ENCODE results near the gene CDH4. TPM values are rescaled to one million over a fixed set of nuclear protein-coding genes. Genes with fewer than 3 reads are reported as not detected.
"Not testable (repeated sequence)": the region's sequence is repeated elsewhere in the genome, so short reads cannot be mapped to it uniquely, and the experiment has no call there.

Gene CDH4
- total RNA-seq, 1 donor from 2014 or later, result 0.08 TPM

DNA sequence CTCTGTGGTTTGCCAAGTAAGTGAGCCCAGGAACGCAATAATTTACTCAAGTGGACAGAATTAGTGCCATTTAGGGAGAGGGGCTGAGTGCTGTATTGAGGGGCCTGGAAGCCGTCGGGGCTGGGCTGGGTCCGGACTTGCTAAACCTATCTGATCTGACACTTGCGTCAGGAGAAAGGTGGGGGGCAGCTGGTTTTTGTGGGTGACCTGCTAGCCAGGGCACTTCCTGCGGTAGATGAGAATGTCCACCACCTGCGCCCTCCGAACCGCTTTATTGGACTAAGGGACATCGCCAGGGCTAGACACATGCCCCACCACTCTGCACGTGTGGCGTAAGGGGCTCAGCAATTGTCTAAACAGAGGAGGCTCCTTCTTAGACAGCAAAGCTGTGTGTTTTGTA, 139.1 kb downstream of the CDH4 start:
- ATAC-seq, result no peak
- no peak for DNase-seq (ENCODE audit: missing footprints)
- intact Hi-C loops (cut with DNase I), result no loop called here

DNA sequence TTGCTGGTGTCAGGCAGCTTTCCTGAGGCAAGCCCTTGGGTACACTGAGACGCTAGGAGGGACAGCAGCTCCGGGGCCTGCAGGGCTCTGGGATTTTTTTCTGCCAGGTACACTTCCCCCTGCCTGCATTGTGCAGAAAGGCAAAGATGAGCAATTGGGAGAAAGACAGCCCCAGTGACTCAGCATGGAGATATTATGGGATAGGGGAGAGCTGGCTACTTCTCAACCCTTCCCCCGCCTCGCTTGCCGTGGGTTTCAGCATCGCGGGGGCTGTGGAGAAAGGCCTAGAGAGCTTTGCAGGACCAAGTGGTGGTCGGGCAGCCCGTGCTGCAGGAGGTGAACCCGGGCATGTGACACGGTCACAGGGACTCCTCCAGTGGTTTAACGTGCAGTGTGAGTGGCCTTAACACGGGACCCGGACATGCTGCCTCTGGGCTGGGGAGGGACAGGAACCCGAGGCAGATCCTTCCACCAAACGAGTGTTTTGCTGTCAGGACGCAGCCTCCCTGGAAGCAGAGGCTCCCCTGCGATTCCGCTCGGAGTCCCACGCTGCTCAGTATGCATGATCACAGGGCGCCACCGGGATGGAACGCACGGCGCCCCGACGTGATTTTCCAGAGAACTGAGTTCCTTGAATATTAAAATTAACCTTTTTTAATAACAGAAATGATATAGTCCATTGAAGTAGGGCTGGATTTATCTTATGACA, 139.9 kb downstream of the CDH4 start:
- intact Hi-C loops (cut with DNase I), result no loop called here
- ATAC-seq (no peak), DNase-seq (ENCODE audit: missing footprints) (no peak)

DNA sequence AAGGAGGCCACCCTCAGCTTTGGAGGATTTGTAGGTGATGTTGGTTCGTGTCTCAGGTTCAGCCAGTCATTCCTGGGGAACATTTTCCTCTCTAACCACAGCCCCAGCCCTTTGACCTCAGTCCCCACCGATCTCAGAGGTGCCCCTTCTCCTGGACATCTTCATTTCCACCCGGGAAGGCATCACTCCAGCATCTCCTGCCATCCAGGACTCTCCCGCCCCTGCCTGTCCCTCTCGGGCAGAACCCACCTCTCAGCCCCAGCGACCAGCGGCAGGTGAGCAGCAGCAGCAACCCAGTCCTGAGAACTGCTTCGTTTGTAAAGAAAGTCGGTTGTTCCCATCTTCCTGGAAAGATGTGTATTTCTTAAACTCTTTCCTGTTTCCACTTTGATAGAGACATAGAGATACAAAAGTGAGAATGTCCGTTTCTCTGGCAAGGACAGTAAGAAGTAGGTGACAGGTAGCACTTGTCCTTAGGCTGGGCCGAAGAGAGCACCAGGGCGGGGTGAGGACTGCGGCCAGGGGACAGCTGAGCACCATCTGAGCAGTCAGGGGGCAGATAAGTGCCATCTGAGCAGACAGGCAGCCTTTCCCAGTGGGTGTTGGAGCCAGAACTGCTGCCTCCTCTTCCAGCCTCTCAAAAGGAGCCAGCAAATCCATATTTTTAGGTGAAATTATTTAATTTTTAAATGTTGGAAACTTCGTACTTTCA, 142.2 kb downstream of the CDH4 start:
- no peak for ATAC-seq
- intact Hi-C loops (cut with DNase I), result no loop called here

DNA sequence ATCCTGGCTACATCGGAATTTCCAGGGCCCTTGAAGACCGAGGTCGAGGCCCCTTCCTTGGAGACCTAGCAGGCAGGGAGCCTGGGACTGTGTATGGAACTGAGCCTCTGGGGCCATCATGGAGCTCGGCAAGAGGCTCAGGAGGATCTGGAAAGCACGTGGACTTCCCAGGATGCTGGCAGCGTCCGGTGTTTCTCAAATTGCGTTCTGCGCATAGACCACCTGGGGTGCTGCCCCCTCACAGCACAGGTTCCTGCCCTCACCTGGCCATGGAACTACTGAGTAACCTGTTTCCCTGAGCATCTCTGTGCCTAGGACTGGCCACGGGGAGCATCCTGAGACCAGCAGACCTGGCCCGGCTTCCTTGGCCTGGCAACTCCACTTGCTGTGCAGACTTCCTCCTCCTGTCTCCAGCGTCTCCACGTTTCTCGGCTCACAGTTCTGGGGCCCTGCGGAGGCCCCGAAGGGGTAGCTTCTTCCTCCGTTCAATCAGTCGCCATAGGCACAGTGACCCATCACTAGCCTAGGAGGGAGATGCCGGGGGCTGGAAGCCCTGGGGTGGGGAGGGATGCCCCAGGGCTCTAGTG, 144.3 kb downstream of the CDH4 start:
- intact Hi-C loops (cut with DNase I), result no loop called here
- no peak for DNase-seq (ENCODE audit: missing footprints)
- ATAC-seq, result no peak

More for the DNA sequence above, 142.2 kb downstream of the CDH4 start:
- DNase-seq (ENCODE audit: missing footprints), result no peak

DNA sequence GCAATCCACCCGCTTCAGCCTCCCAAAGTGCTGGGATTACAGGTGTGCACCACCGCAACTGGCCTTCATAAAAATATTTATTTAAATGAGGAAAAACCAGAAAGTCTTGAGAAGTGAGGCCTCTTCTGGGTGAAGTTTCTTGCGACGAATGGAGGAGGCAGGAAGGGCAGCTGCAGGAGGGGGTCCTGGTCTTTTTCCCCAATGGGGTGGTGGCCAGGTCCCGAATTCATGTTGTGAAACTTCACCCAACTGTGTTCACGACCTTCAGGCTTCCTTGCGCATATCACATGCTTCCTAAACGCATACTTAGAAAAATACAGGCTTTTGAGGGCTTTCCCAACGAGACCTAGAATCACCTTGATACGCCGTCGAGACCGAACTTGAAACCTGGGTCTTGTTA, 145.1 kb downstream of the CDH4 start:
- intact Hi-C loops (cut with DNase I), result no loop called here
- ATAC-seq (no peak), DNase-seq (ENCODE audit: missing footprints) (no peak)

DNA sequence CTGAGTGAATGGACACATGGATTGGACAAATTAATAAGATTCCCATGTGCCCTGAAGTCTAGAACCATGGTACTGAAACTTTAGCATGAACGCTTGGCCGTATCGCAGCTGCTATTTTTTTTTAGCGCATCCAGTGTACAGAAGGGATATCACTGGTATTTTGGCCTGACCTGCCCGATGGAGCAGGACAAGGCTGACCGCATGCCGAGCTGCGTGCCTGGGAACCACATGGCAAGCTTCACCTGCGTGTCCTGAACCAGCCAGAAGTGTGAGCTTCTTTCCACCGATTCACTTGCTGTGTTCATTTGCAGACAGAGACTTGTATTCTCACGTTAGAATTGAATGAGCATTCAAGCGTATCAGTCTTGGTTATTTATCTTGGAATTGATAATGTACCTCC, 145.7 kb downstream of the CDH4 start:
- DNase-seq (ENCODE audit: missing footprints) (no peak), ATAC-seq (no peak)
- intact Hi-C loops (cut with DNase I), result no loop called here

DNA sequence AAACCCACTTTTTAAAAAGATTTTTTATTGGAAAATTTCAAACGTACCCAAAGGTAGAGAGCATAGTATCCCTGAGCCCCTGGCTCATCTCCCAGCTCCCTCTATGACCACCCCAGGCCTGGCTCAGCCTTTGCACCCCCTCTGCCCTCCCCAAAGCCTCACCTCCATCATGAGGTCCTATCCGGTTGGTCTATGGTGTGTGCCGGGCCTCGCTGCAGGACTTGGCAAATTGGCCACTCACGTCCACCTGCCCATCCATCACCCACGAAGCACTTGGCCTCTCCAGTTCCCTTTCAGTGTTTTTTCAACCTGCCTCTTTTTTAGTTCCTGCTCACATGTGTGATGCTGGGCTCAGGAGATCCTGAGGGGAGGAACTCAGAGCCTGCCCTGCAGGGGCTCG, 147.4 kb downstream of the CDH4 start:
- DNase-seq (ENCODE audit: missing footprints) (no peak), ATAC-seq (no peak)
- intact Hi-C loops (cut with DNase I), result no loop called here

DNA sequence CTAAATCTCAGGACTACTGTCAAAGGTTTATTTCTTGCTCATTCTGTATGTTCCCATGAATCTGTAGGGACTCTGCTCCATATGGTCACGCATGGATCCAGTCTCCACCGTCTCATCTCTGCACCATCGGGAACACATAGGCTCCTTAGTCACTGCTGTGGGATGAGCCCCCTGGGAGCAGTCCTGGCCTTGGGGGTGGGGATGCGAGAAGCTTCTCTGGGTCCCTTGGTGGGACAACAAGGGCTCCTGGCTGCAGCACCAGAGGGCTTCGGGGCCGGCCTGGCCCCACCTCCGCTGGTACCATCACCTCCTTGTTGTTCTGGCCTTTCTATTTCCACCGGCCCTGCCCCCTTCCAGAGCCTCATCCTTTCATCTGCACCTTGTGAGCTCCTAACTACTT, 148.4 kb downstream of the CDH4 start:
- ATAC-seq (no peak), DNase-seq (ENCODE audit: missing footprints) (no peak)
- intact Hi-C loops (cut with DNase I), result no loop called here

DNA sequence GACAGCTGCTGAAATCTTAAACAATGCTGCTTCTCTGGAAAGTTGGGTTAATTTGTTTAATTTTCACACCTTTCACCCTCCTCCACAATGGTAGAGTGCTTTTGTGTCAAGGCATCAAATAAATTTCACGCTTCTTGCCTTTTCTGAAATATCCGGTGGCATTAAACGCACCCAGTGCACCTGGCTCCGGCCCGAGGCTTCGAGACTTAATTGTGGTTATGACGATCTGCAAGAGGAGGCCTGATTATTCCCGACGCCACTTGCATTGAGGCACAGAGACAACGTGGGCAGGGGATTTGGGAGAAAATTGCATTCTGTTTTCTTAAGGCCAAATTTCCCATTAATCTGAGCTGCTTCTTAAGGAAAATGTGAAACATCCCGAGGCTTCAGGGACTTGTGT, 152.2 kb downstream of the CDH4 start:
- DNase-seq (ENCODE audit: missing footprints), result no peak
- intact Hi-C loops (cut with DNase I), result no loop called here
- no peak for ATAC-seq

DNA sequence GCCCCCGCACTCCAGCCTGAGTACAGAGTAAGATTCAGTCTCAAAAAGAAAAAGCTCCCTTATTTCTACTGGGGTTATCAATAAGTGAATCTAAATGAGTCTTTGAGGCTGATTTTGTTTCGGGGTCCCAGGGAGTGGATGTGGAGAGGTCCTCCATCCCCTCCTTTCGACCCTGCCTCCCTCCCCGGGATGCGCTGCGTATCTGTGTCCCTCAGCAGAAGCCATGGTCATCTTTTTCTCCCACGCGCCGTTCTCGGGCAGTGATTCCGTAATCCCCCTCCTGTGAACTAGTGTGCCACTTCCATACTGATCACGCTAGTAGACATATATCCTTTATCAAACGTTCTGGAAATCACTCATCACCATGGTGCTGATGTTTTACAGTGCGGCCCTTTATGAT, 152.9 kb downstream of the CDH4 start:
- intact Hi-C loops (cut with DNase I), result no loop called here
- ATAC-seq (no peak), DNase-seq (ENCODE audit: missing footprints) (no peak)

DNA sequence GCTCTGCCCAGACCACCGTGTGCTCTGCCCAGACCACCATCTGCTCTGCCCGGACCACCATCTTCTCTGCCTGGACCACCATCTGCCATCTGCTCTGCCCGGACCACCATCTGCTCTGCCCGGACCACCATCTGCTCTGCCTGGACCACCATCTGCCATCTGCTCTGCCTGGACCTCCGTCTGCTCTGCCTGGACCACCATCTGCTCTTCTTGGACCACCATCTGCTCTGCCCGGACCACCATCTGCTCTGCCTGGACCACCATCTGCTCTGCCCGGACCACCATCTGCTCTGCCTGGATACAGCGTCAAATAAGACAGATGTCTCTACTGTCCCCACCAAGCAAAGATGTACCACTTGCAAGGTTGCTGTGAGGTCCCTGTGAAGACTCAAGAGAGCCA, 154.7 kb downstream of the CDH4 start:
- DNase-seq (ENCODE audit: missing footprints); ATAC-seq; intact Hi-C loops (cut with DNase I): not testable (repeated sequence)

DNA sequence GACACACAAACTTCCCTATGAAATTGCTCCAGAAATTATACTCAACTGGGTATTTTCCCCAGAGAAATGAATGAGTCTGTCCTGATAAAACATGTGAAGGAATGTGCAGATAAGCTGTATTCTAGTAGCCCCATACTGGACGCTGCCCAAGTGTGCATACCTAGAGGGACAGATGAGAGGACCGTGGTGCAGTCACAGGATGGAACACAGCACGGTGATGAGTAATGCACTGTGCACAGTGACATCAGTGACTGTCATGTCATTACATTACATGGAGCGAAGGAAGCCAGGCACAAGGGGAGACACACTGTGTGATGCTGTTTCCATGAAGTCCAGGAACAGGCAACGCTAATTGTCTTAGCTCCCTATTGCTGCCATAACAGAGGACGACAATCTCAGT, 155.5 kb downstream of the CDH4 start:
- ATAC-seq, result no peak
- intact Hi-C loops (cut with DNase I), result no loop called here

DNA sequence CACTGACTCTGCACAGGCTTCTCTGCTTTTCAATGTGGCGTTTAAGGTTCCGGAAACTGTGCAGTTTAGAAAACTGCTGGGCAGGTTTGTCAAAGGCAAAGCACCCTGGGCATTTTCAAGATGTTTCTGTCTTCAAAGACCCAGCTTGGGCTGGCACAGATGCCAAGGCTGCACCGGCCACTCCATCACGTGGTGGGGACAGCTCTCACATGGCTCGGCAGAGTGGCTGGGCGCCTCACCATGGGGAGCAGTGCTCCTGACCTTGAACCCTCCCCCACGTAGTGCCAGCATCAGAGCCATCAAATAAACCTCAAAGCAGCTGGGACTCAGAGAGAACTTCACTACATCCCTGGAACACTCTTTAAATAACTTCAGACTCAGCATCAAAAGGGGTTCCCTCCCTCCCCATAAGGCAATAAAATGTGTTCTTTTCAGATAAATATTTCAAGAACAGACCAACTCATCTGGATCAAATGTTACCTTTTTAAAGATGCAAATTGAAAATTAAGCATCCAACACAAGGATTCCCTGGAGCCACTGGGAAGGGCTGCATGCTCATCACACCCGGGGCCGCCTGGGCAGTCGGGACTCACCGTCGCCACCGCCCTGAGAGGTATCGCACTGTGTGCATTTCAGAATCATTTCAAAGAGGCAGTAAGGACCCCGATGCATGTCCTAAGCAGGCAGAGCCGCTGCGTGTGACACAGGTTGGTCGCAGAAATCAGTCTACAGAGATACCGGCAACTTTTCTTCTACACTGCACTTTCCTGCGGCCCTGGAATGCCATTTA, 157.1 kb downstream of the CDH4 start:
- ATAC-seq (no peak), DNase-seq (ENCODE audit: missing footprints) (no peak)
- intact Hi-C loops (cut with DNase I), result no loop called here

More for the DNA sequence above, 155.5 kb downstream of the CDH4 start:
- DNase-seq (ENCODE audit: missing footprints), result no peak

DNA sequence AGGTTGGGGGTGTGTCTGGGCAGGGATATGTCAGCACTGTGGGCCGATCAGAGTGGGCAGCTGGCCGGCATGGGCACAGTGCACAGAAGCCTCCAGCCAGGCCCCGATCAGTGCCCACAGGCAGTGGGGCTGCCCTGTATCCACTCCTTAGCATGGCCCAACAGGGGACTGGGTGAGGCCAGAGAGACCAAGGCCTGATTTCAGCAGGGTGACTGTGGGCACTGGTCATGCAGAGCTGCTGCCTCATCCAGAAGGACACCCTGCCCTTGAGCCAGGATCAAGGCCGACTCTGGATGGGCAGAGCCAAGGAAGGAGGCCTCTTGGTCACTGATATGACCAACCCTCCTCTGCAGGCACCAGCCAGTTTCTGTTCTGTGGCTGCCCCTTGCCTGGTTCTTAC, 159.7 kb downstream of the CDH4 start:
- intact Hi-C loops (cut with DNase I), result no loop called here
- ATAC-seq, result no peak
- DNase-seq (ENCODE audit: missing footprints), result no peak

DNA sequence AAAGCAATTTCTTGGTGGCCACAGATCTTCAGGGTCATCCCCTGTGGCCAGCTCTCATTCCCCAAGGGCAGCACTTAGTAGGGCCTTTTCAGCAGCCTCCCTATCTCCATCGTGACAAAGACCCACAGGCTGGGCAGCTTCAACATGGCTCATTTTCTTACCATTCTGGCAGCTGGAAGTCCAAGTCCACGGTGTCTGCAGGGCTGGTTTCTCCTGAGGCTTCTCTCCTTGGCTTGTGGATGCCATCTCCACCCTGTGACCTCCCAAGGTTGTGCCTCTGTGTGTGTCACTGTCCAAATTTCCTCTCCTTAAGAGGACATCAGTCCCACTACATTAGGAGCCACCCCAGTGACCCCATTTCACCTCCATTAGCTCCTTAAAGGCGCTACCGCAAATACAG, 161.7 kb downstream of the CDH4 start:
- ATAC-seq, result no peak
- intact Hi-C loops (cut with DNase I), result no loop called here

DNA sequence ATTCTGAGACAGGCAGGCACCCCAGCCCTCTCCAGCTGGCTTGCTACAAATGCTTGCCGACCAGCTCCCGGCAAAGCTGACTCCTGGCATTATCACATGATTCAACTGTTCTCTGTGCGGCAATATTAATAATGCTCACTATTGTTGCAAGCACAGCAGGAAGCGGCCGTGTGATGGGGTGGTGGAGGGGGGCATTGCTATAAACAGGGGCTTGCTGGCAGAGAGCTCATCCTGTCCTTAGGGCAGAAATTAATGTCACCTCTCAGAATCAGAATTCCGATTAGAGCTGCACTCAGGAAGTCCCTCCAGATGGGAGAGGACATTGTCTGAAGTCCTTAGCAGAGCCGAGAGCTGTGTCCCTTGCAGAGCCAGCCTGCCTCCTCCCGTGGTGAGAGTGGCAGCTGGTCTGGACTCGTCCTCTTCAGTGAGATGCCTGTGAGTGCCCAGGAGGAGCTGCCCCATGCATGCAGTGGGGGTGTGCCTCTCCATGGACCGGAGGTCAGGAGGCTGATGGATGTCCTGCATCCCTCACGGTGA, 162.5 kb downstream of the CDH4 start:
- intact Hi-C loops (cut with DNase I), result no loop called here
- DNase-seq (ENCODE audit: missing footprints) (no peak), ATAC-seq (no peak)

More for the DNA sequence above, 161.7 kb downstream of the CDH4 start:
- no peak for DNase-seq (ENCODE audit: missing footprints)

DNA sequence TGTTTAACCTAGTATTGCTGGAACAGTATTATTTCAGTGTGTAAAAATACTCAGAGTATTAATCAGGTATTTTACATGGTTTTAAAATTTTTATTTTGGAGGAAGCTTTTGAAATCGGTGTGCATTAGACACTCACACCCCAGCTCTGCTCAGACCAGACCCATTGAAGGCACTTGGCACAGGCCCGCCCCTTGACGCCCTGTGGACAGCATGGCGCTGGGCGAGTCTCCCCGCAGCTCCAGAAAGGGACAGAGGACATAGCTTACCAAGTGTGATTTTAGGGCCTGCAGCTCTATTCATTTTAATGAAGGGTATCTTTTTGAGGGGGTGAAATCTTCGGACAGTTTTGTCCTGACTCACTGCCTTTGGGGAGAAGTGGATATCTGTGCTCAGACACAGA, 164.5 kb downstream of the CDH4 start:
- intact Hi-C loops (cut with DNase I), result no loop called here
- ATAC-seq (no peak), DNase-seq (ENCODE audit: missing footprints) (no peak)

DNA sequence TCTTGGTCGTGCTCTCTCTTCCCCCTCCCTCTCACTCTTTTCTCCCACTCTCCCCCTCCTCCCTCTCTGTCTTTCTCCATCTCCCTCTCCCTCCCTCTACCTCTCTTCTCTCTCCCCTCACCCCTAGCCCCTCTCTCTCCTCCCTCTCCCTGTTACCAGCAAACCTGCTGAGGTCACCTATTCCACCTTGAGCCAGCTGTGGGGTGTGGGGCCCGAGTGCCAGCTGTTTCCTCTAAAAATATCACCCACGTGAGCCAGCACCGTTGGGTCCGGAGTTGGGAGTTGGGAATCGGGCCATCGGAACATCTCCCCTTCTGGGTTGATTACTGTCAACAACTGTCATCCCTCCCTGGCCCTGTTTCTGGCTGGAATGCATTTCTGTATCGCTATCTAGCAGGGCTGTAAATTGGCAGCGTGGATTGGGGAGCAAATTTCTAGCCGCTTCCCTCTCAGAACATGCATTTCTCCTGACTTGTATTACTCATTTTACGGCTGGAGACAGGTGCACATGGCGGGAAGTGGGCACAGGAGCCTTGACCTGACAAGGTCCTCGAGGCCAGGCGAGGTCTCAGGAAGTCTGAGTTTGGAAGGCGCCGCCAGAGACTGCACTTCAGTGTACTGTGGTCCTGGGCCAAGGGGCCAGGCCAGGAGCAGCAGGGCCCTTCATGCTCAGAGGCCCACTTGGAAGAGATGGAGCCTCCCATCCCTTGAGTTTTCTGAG, 165.3 kb downstream of the CDH4 start:
- ATAC-seq, result no peak
- intact Hi-C loops (cut with DNase I), result no loop called here
- no peak for DNase-seq (ENCODE audit: missing footprints)

DNA sequence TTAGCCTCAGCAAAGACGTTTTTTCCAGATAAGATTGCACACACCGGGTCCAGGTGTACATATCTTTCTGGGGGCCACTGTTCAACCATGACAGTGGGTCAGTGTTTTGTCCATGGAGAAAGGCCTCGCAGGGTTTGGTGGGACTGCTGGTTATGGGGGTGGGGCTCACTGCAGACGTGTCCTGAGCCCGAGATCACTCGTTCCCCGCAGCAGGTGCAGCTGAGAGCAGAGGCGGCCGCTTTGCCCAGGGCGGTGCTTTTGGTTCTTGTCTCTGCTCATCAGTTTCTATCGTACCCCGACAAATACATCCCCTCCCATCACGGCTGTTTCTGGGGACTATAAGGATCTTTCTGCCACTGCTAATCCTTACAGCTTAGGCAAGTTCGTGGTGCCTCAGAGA, 166.9 kb downstream of the CDH4 start:
- intact Hi-C loops (cut with DNase I), result no loop called here
- ATAC-seq (no peak), DNase-seq (ENCODE audit: missing footprints) (no peak)

Data from Right ventricle myocardium inferior (tissue), 1 donor.